Smooth muscle cell (in vitro differentiated cells): Measurements from ENCODE around the gene PNPLA2. TPM values are rescaled to one million over a fixed set of nuclear protein-coding genes. Genes with fewer than 3 reads are reported as not detected.

Source experiments
- DNase-seq: peaks from one replicate; lab custom pipeline; 2025; ENCODE audit not compliant: unreplicated experiment; lab: John Stamatoyannopoulos, UW
- H2AFZ ChIP-seq: fragments of 200-600 bp; sonication (generic); 2 replicates; pipeline ENCODE4 v1.6.0; 2016; ENCODE audit warnings: antibody characterized with exemption, low read depth, mild to moderate bottlenecking
- H3F3A ChIP-seq: fragments of 200-600 bp; sonication (generic); 2 replicates; pipeline ENCODE4 v1.6.0; 2017; ENCODE audit warnings: antibody characterized with exemption, low read depth
- H3K27ac ChIP-seq: fragments of 200-600 bp; sonication (generic); 2 replicates; pipeline ENCODE4 v1.5.1; 2016; ENCODE audit warnings: low read depth, mild to moderate bottlenecking
- H3K27me3 ChIP-seq: fragments of 200-600 bp; sonication (generic); 2 replicates; pipeline ENCODE4 v1.6.1; 2016; ENCODE audit warnings: low read depth, mild to moderate bottlenecking
- H3K36me3 ChIP-seq: fragments of 200-600 bp; sonication (generic); 2 replicates; pipeline ENCODE4 v1.5.1; 2016; ENCODE audit warnings: low read depth
- H3K4me1 ChIP-seq: fragments of 200-600 bp; sonication (generic); 2 replicates; pipeline ENCODE4 v1.5.1; 2016; ENCODE audit warnings: low read depth
- H3K4me2 ChIP-seq: fragments of 200-600 bp; sonication (generic); 2 replicates; pipeline ENCODE4 v1.6.0; 2016; ENCODE audit warnings: mild to moderate bottlenecking
- H3K4me3 ChIP-seq: fragments of 200-600 bp; sonication (generic); 2 replicates; pipeline ENCODE4 v1.5.1; 2016; ENCODE audit warnings: mild to moderate bottlenecking
- H3K79me2 ChIP-seq: fragments of 200-600 bp; sonication (generic); 2 replicates; pipeline ENCODE4 v1.6.0; 2016; ENCODE audit warnings: low read depth, mild to moderate bottlenecking
- H3K9ac ChIP-seq: fragments of 200-600 bp; sonication (generic); 2 replicates; pipeline ENCODE4 v1.6.0; 2016; ENCODE audit warnings: low read depth
- H3K9me3 ChIP-seq: fragments of 200-600 bp; sonication (generic); replicated peaks from 2 replicates; pipeline ENCODE4 v1.5.1; 2016; ENCODE audit warnings: low read depth
- H4K20me1 ChIP-seq: fragments of 200-600 bp; sonication (generic); 2 replicates; pipeline ENCODE4 v1.6.0; 2016; ENCODE audit warnings: low read depth
- WGBS: methylation state at CpG from one replicate; pipeline ENCODE4 v1.1.7; 2016; ENCODE audit warnings: low lambda C conversion rate; 5-methylcytosine and 5-hydroxymethylcytosine counted together
- polyA plus RNA-seq: library from polyadenylated mRNA; unstranded; fragments of >200 nt; fragmentation: Nextera tagmentation; extraction: Ambion mirVana; gene quantifications from 2 replicates; pipeline ENCODE4 v1.2.1, GENCODE V29; 2016
- total RNA-seq: library from RNA; depleted of rRNA; stranded (reverse); fragments of >200 nt; gene quantifications from 2 replicates; pipeline ENCODE4 v1.2.3, GENCODE V29; 2014
- TF ChIP-seq, protein P1 (sequence below): fragments of 200-600 bp; sonication (generic); IDR thresholded peaks from 2 replicates; pipeline ENCODE4 v1.5.1; 2017; ENCODE audit warnings: borderline replicate concordance, mild to moderate bottlenecking, antibody characterized with exemption; ENCODE audit not compliant: insufficient read depth, poor library complexity, severe bottlenecking

PNPLA2 gene
- total and polyA plus RNA-seq, 2 experiments from 2014 or later, result 12.4 to 26.4 TPM

DNA sequence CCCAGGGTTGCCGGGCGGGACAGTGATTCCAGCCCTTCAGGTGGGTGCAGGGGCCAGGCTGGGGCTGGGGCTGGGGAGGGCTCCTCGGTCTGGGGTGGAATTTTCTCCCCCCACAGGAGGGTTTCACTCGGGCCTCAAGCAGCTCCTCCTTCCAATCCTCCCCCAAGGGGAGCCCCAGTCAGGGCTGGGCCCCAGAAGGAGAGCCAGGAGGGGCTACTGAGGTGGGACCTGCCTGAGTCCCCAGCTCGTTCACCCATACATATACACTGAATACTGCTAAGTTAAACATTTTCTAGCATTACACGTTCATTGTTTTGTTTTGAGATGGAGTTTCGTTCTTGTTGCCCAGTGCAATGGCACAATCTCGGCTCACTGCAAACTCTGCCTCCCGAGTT, 7.5 kb downstream of the PNPLA2 start:
- 87% methylated on average over 5 of the region's 9 CpGs for WGBS
- Histone ChIP-seq H3K4me3 (no peak overlapping the region), H3K79me2 (no peaks in the 10 kb centered on the region), H3K9me3 (no peaks in the 10 kb centered on the region), H3K4me1 (peaks cover 29% of the 10 kb centered on the region), H2AFZ (no peak overlapping the region), H3K4me2 (no peak overlapping the region), H3K36me3 (no peaks in the 10 kb centered on the region), H4K20me1 (peaks cover 48% of the 10 kb centered on the region), H3F3A (peaks cover 6% of the 10 kb centered on the region), H3K27me3 (peaks cover 62% of the 10 kb centered on the region), H3K9ac (no peak overlapping the region), H3K27ac (no peak overlapping the region)
- TF ChIP-seq, protein P1, sequence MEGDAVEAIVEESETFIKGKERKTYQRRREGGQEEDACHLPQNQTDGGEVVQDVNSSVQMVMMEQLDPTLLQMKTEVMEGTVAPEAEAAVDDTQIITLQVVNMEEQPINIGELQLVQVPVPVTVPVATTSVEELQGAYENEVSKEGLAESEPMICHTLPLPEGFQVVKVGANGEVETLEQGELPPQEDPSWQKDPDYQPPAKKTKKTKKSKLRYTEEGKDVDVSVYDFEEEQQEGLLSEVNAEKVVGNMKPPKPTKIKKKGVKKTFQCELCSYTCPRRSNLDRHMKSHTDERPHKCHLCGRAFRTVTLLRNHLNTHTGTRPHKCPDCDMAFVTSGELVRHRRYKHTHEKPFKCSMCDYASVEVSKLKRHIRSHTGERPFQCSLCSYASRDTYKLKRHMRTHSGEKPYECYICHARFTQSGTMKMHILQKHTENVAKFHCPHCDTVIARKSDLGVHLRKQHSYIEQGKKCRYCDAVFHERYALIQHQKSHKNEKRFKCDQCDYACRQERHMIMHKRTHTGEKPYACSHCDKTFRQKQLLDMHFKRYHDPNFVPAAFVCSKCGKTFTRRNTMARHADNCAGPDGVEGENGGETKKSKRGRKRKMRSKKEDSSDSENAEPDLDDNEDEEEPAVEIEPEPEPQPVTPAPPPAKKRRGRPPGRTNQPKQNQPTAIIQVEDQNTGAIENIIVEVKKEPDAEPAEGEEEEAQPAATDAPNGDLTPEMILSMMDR, result no peak
- no peak for DNase-seq

DNA sequence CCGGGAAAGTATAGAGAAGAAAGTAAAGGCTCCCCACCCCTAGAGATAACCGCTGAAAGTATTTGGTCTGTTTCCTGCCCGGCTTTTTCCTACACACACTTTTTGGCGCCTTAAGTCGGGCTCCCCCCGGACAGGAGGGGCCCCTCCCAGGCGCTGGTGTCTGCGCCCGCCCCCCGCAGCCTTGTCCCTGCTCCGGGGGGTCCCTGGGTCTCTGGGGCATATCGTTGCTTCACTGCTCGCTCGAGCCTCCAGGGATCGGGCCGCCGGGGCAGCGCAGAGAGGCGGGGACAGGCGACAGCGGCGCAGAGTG, 8.1 kb downstream of the PNPLA2 start:
- peaks cover 34% of the 10 kb centered on the region for H3K4me1 ChIP-seq
- no peaks in the 10 kb centered on the region for H3K9me3 ChIP-seq
- no peaks in the 10 kb centered on the region for H3K79me2 ChIP-seq
- H3K4me3 ChIP-seq, result peak overlapping the region; percentile 48
- peak overlapping the region; percentile 83 for H3K4me2 ChIP-seq
- 6% methylated on average over 12 of the region's 22 CpGs for WGBS
- H3K27me3 ChIP-seq, result peaks cover 65% of the 10 kb centered on the region
- no peak for DNase-seq
- no peaks in the 10 kb centered on the region for H3K36me3 ChIP-seq
- peaks cover 46% of the 10 kb centered on the region for H4K20me1 ChIP-seq
- TF ChIP-seq, protein P1, result no peak
- no peak overlapping the region for H3K27ac ChIP-seq
- H2AFZ ChIP-seq, result no peak overlapping the region
- no peak overlapping the region for H3K9ac ChIP-seq
- H3F3A ChIP-seq, result peaks cover 6% of the 10 kb centered on the region

DNA sequence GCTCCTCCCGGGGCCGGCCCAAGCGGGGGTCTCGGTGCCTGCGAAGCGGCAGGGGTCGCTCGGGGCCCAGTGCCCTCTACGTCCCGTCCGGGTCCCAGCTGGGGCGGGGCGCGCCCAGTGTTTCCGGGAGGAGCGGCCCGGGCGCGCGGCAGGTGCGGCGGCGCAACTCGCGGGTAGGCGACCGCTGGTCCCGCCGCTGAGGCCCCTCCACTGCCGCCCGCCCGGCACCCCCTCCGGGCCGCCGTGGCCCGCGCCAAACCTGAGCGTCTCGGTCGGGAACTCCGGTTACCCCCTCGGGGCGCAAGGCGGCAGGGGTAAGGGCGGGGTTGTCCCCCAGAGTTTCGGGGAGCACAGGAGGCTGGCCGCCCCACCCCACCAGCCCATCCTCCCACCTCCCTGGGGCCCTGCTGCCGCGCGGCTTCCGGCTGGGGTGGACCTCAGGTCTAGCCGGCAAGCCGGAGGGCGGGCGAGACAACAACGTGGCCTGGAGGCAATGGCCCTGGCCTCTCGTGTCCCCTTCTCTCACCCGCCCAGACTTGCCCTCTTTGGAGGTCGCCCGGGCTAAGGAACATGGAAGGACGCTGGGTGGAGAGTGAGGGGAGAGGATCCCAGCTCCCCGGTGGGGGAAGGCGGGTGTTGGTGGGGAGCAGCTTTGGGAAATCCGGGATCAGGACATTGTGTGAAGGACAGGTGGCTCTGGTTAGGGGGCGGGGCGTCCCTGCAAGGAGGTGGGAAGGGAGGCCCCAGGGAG, 8.6 kb downstream of the PNPLA2 start:
- H3K4me3 ChIP-seq, result peak overlapping the region; percentile 48
- peak overlapping the region; percentile 83 for H3K4me2 ChIP-seq

DNA sequence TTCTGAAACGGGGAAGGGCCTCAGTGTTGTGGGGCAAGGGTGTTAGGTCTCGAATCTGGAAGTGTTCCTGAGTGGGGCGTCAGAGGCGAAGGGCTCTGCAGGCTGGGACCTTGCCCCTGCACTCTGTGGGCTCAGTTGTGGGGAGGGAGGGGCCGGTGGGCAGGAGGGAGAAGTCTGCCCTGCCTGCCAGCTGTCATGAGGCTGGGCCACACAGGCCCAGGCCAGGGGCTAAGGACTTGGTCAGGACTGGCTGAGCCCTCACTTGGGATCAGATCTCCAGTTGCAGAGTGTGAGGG, 9.1 kb downstream of the PNPLA2 start, which contains the start of gene CRACR2B:
Gene CRACR2B (plus strand): TSS at position 23 of the 296 bp plus-strand sequence. CDS start 689 bp downstream, outside the sequence.
- peak within 1 kb of the TSS; percentile 83 for H3K4me2 ChIP-seq
- no peak for DNase-seq
- H3K36me3 ChIP-seq, result no peaks in the 10 kb centered on the region
- TF ChIP-seq, protein P1, result no peak
- peaks cover 6% of the 10 kb centered on the region for H3F3A ChIP-seq
- WGBS, result 64% methylated on average over 5 of the region's 5 CpGs
- H3K9ac ChIP-seq, result no peak within 1 kb of the TSS
- peaks cover 40% of the 10 kb centered on the region for H4K20me1 ChIP-seq
- no peaks in the 10 kb centered on the region for H3K79me2 ChIP-seq
- no peaks in the 10 kb centered on the region for H3K9me3 ChIP-seq
- H2AFZ ChIP-seq, result no peak within 1 kb of the TSS
- H3K4me3 ChIP-seq, result peak within 1 kb of the TSS; percentile 48
- H3K4me1 ChIP-seq, result peaks cover 42% of the 10 kb centered on the region
- H3K27me3 ChIP-seq, result peaks cover 65% of the 10 kb centered on the region
- no peak within 1 kb of the TSS for H3K27ac ChIP-seq

More for the DNA sequence above, 8.6 kb downstream of the PNPLA2 start:
- H2AFZ ChIP-seq, result no peak overlapping the region
- peaks cover 65% of the 10 kb centered on the region for H3K27me3 ChIP-seq
- no peaks in the 10 kb centered on the region for H3K79me2 ChIP-seq
- H3F3A ChIP-seq, result peaks cover 6% of the 10 kb centered on the region
- 7% methylated on average over 49 of the region's 66 CpGs for WGBS
- peaks cover 40% of the 10 kb centered on the region for H3K4me1 ChIP-seq
- TF ChIP-seq, protein P1, result no peak
- H3K9me3 ChIP-seq, result no peaks in the 10 kb centered on the region
- no peak for DNase-seq
- H4K20me1 ChIP-seq, result peaks cover 43% of the 10 kb centered on the region
- H3K36me3 ChIP-seq, result no peaks in the 10 kb centered on the region
- H3K27ac ChIP-seq, result no peak overlapping the region
- no peak overlapping the region for H3K9ac ChIP-seq
